SK-N-SH treated with all-trans-retinoic acid at 6 μM for 48 hours (cell line): Measurements from ENCODE around the gene SCART1.

ENCODE experiments used
- ATAC-seq: fragments of 200-7000 bp; cut with Tn5 transposase; 3 replicates; pipeline ENCODE4 v1.9.1; 2020; ENCODE audit warnings: mild to moderate bottlenecking, moderate library complexity
- ARNTL ChIP-seq: fragments of 450-650 bp; formaldehyde crosslinking; IDR thresholded peaks from 2 replicates; pipeline ENCODE4 v1.5.0; 2020; ENCODE audit warnings: low read depth, mild to moderate bottlenecking, moderate library complexity, borderline replicate concordance
- BACH2 ChIP-seq: fragments of 250-450 bp; sonication (Bioruptor Pico); IDR thresholded peaks from 2 replicates; pipeline ENCODE4 v1.9.0; 2021; ENCODE audit warnings: mild to moderate bottlenecking, borderline replicate concordance
- CREB5 ChIP-seq: fragments of 250-450 bp; sonication (Bioruptor Pico); IDR thresholded peaks from 2 replicates; pipeline ENCODE4 v1.5.1; 2020; ENCODE audit warnings: low read depth, mild to moderate bottlenecking, moderate library complexity
- CSDC2 ChIP-seq: fragments of 250-450 bp; sonication (Bioruptor Pico); IDR thresholded peaks from 2 replicates; pipeline ENCODE4 v1.5.0; 2020; ENCODE audit warnings: mild to moderate bottlenecking, moderate library complexity
- CSRNP3 ChIP-seq: fragments of 250-450 bp; sonication (Bioruptor Pico); IDR thresholded peaks from 2 replicates; pipeline ENCODE4 v1.5.1; 2021; ENCODE audit warnings: mild to moderate bottlenecking, moderate library complexity
- ESRRG ChIP-seq: fragments of 250-450 bp; sonication (Bioruptor Pico); IDR thresholded peaks from 2 replicates; pipeline ENCODE4 v1.6.1; 2021; ENCODE audit warnings: mild to moderate bottlenecking
- GLIS3 ChIP-seq: fragments of 250-450 bp; sonication (Bioruptor Pico); IDR thresholded peaks from 2 replicates; pipeline ENCODE4 v1.5.0; 2020; ENCODE audit warnings: mild to moderate bottlenecking, moderate library complexity
- ISL1 ChIP-seq: fragments of 250-450 bp; sonication (Bioruptor Pico); IDR thresholded peaks from 2 replicates; pipeline ENCODE4 v2.1.2; 2022; ENCODE audit warnings: mild to moderate bottlenecking, moderate library complexity
- OSR1 ChIP-seq: fragments of 250-450 bp; sonication (Bioruptor Pico); IDR thresholded peaks from 2 replicates; pipeline ENCODE4 v1.8.0; 2022; ENCODE audit warnings: moderate library complexity, mild to moderate bottlenecking, inconsistent platforms
- POU6F1 ChIP-seq: fragments of 250-450 bp; sonication (Bioruptor Pico); IDR thresholded peaks from 2 replicates; pipeline ENCODE4 v1.8.0; 2021; ENCODE audit warnings: low read depth, mild to moderate bottlenecking, moderate library complexity, borderline replicate concordance
- PPARA ChIP-seq: fragments of 250-450 bp; sonication (Bioruptor Pico); IDR thresholded peaks from 2 replicates; pipeline ENCODE4 v1.5.0; 2020; ENCODE audit warnings: mild to moderate bottlenecking, borderline replicate concordance
- RARB ChIP-seq: fragments of 250-450 bp; sonication (Bioruptor Pico); IDR thresholded peaks from 2 replicates; pipeline ENCODE4 v1.8.0; 2021; ENCODE audit warnings: mild to moderate bottlenecking, moderate library complexity
- SNAI2 ChIP-seq: fragments of 250-450 bp; sonication (Bioruptor Pico); IDR thresholded peaks from 2 replicates; pipeline ENCODE4 v1.5.0; 2020; ENCODE audit warnings: mild to moderate bottlenecking, moderate library complexity
- TCF4 ChIP-seq: fragments of 250-450 bp; sonication (Bioruptor Pico); IDR thresholded peaks from 2 replicates; pipeline ENCODE4 v1.8.0; 2021; ENCODE audit warnings: mild to moderate bottlenecking, moderate library complexity, borderline replicate concordance
- TOX ChIP-seq: fragments of 250-450 bp; sonication (Bioruptor Pico); IDR thresholded peaks from 2 replicates; pipeline ENCODE4 v1.8.0; 2021; ENCODE audit warnings: mild to moderate bottlenecking, moderate library complexity, borderline replicate concordance
- TSHZ2 ChIP-seq: fragments of 250-450 bp; sonication (Bioruptor Pico); IDR thresholded peaks from 2 replicates; pipeline ENCODE4 v1.5.0; 2020; ENCODE audit warnings: mild to moderate bottlenecking, moderate library complexity
- ZC3H10 ChIP-seq: fragments of 250-450 bp; sonication (Bioruptor Pico); IDR thresholded peaks from 2 replicates; pipeline ENCODE4 v1.5.1; 2021; ENCODE audit warnings: mild to moderate bottlenecking, moderate library complexity
- ZFP3 ChIP-seq: fragments of 250-450 bp; sonication (Bioruptor Pico); IDR thresholded peaks from 2 replicates; pipeline ENCODE4 v1.5.0; 2020; ENCODE audit warnings: mild to moderate bottlenecking, moderate library complexity
- ZFP30 ChIP-seq: fragments of 450-650 bp; formaldehyde crosslinking; IDR thresholded peaks from 2 replicates; pipeline ENCODE4 v1.5.0; 2022; ENCODE audit warnings: mild to moderate bottlenecking, moderate library complexity
- ZNF565 ChIP-seq: fragments of 450-650 bp; formaldehyde crosslinking; conservative IDR thresholded peaks from 2 replicates; pipeline ENCODE4 v1.5.0; 2020; ENCODE audit warnings: low read depth, mild to moderate bottlenecking, moderate library complexity
- ZNF70 ChIP-seq: fragments of 450-650 bp; formaldehyde crosslinking; IDR thresholded peaks from 2 replicates; pipeline ENCODE4 v1.5.0; 2020; ENCODE audit warnings: mild to moderate bottlenecking, moderate library complexity
- ZNF8 ChIP-seq: fragments of 450-650 bp; formaldehyde crosslinking; IDR thresholded peaks from 2 replicates; pipeline ENCODE4 v1.5.0; 2020; ENCODE audit warnings: mild to moderate bottlenecking, moderate library complexity

The SCART1 gene

GRCh38 chr10:133461027-133461426, 7.3 kb downstream of the SCART1 start:
- ATAC-seq = no peak
- TF ChIP-seq ZFP3 (CRISPR knock-in tag) = no peak
- TF ChIP-seq ESRRG (CRISPR knock-in tag) = no peak
- no peak for TF ChIP-seq SNAI2 (CRISPR knock-in tag)
- no peak for TF ChIP-seq OSR1 (CRISPR knock-in tag)

GRCh38 chr10:133461841-133462240, 8.1 kb downstream of the SCART1 start:
- ATAC-seq = no peak
- TF ChIP-seq ZFP30 (CRISPR knock-in tag) (no peak), GLIS3 (CRISPR knock-in tag) (no peak), TCF4 (CRISPR knock-in tag) (no peak), ZNF8 (CRISPR knock-in tag) (no peak), ZNF565 (CRISPR knock-in tag) (no peak), ZNF70 (CRISPR knock-in tag) (no peak), RARB (CRISPR knock-in tag) (no peak), CREB5 (no peak)

- ATAC-seq = no peak
- no peak for TF ChIP-seq ZFP3 (CRISPR knock-in tag)
- no peak for TF ChIP-seq GLIS3 (CRISPR knock-in tag)
- TF ChIP-seq TOX (CRISPR knock-in tag) = no peak
- no peak for TF ChIP-seq ZNF565 (CRISPR knock-in tag)
- no peak for TF ChIP-seq ISL1 (CRISPR knock-in tag)
- TF ChIP-seq RARB (CRISPR knock-in tag) = no peak
- TF ChIP-seq SNAI2 (CRISPR knock-in tag) = no peak
- no peak for TF ChIP-seq POU6F1 (CRISPR knock-in tag)
- no peak for TF ChIP-seq CREB5
- TF ChIP-seq ESRRG (CRISPR knock-in tag) = no peak
- no peak for TF ChIP-seq OSR1 (CRISPR knock-in tag)
- no peak for TF ChIP-seq BACH2 (CRISPR knock-in tag)
- no peak for TF ChIP-seq PPARA (CRISPR knock-in tag)
- TF ChIP-seq ZNF8 (CRISPR knock-in tag) = no peak
- TF ChIP-seq CSDC2 (CRISPR knock-in tag) = no peak
- no peak for TF ChIP-seq ARNTL (CRISPR knock-in tag)
These were observed 9.0 kb downstream of the SCART1 start for GRCh38 chr10:133462512-133463305.

- ATAC-seq = no peak
- TF ChIP-seq CREB5 (no peak), ZFP3 (CRISPR knock-in tag) (no peak), TCF4 (CRISPR knock-in tag) (no peak), RARB (CRISPR knock-in tag) (no peak), ISL1 (CRISPR knock-in tag) (no peak), TSHZ2 (CRISPR knock-in tag) (no peak), BACH2 (CRISPR knock-in tag) (no peak), ZC3H10 (CRISPR knock-in tag) (no peak), ZNF565 (CRISPR knock-in tag) (no peak), GLIS3 (CRISPR knock-in tag) (no peak), CSRNP3 (CRISPR knock-in tag) (no peak)
These were observed 10.9 kb downstream of the SCART1 start for GRCh38 chr10:133464582-133465031.
